Measurements from ENCODE around the gene SLC25A36.

The SLC25A36 gene

DNA sequence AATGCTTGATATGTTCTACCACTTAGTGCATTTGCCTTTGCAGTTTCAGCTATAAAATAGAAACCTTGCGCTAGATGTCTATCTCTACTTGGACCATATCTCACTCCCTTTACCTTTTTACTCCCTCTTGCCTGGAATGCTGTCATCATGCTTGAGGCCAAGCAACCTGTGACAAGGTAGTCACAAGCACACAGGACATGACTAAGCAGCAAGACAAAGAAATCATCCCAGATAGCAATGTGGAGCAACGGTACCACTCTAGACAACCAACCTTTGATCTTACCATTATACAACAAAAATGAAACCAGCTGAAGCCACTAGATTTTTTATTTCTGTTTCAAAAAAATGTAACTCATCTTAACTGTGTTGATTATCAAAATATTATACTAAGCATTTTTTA, 59.0 kb downstream of the SLC25A36 start:
- no peaks in the 10 kb centered on the region for H3K79me2 ChIP-seq (ENCODE audit: control insufficient read depth, low read length)
- no peaks in the 10 kb centered on the region for H3K36me3 ChIP-seq (ENCODE audit: control insufficient read depth, low read length)
- no peak overlapping the region for H3K4me2 ChIP-seq (ENCODE audit: low read length)
- H4K20me1 ChIP-seq (ENCODE audit: control insufficient read depth, insufficient read depth, low read depth, low read length), result no peaks in the 10 kb centered on the region
- H3K9me3 ChIP-seq (ENCODE audit: control insufficient read depth, insufficient read depth, low read length), result no peaks in the 10 kb centered on the region
- H3K4me1 ChIP-seq (ENCODE audit: control insufficient read depth, low read length), result no peaks in the 10 kb centered on the region
- no peak overlapping the region for H3K27ac ChIP-seq (ENCODE audit: low read depth, low read length)
- no peaks in the 10 kb centered on the region for H3F3A ChIP-seq (ENCODE audit: control insufficient read depth, insufficient read depth)
- TF ChIP-seq, protein P1, sequence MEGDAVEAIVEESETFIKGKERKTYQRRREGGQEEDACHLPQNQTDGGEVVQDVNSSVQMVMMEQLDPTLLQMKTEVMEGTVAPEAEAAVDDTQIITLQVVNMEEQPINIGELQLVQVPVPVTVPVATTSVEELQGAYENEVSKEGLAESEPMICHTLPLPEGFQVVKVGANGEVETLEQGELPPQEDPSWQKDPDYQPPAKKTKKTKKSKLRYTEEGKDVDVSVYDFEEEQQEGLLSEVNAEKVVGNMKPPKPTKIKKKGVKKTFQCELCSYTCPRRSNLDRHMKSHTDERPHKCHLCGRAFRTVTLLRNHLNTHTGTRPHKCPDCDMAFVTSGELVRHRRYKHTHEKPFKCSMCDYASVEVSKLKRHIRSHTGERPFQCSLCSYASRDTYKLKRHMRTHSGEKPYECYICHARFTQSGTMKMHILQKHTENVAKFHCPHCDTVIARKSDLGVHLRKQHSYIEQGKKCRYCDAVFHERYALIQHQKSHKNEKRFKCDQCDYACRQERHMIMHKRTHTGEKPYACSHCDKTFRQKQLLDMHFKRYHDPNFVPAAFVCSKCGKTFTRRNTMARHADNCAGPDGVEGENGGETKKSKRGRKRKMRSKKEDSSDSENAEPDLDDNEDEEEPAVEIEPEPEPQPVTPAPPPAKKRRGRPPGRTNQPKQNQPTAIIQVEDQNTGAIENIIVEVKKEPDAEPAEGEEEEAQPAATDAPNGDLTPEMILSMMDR (IDR thresholded peaks at IDR 0.05; ENCODE audit: low read depth, low read length, poor library complexity, severe bottlenecking), result no peak
- no peak for TF ChIP-seq EZH2phosphoT487 (IDR thresholded peaks at IDR 0.05; ENCODE audit: borderline replicate concordance, low read length)
- H3K4me3 ChIP-seq (ENCODE audit: low read length), result no peak overlapping the region
- no peaks in the 10 kb centered on the region for H3K9me2 ChIP-seq (replicated peaks; ENCODE audit: control insufficient read depth, low read length)
- 0 out of 2 replicates have a peak, but pooled peaks cover 4% of the 10 kb centered on the region for H3K27me3 ChIP-seq (ENCODE audit: control insufficient read depth, low read length)

DNA sequence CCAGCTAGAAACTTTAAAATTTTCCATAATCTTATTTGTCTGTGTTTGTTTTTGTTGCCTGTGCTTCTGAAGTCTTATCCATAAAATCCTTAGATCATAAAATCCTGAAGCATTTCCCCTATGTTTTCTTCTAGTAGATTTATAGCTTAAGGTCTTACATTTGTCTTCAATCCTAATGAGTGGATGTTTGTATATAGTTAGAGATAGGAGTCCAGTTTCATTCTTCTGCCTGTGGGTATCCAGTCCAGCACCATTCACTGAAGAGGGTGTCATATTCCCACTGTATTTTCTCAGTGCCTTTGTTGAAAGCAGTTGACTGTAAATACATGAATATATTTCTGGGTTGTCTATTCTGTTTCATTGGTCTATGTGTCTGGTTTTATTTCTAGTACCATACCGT, 64.7 kb downstream of the SLC25A36 start:
- Histone ChIP-seq H3F3A (ENCODE audit: control insufficient read depth, insufficient read depth) (no peaks in the 10 kb centered on the region), H3K9me3 (ENCODE audit: control insufficient read depth, insufficient read depth, low read length) (no peaks in the 10 kb centered on the region), H3K27me3 (ENCODE audit: control insufficient read depth, low read length) (peaks cover 14% of the 10 kb centered on the region), H3K79me2 (ENCODE audit: control insufficient read depth, low read length) (no peaks in the 10 kb centered on the region), H4K20me1 (ENCODE audit: control insufficient read depth, insufficient read depth, low read depth, low read length) (no peaks in the 10 kb centered on the region), H3K4me2 (ENCODE audit: low read length) (no peak overlapping the region), H3K9me2 (replicated peaks; ENCODE audit: control insufficient read depth, low read length) (no peaks in the 10 kb centered on the region), H3K27ac (ENCODE audit: low read depth, low read length) (no peak overlapping the region), H3K4me3 (ENCODE audit: low read length) (no peak overlapping the region), H3K4me1 (ENCODE audit: control insufficient read depth, low read length) (no peaks in the 10 kb centered on the region), H3K36me3 (ENCODE audit: control insufficient read depth, low read length) (no peaks in the 10 kb centered on the region)
- no peak for TF ChIP-seq EZH2phosphoT487 (IDR thresholded peaks at IDR 0.05; ENCODE audit: borderline replicate concordance, low read length)
- TF ChIP-seq, protein P1 (IDR thresholded peaks at IDR 0.05; ENCODE audit: low read depth, low read length, poor library complexity, severe bottlenecking), result no peak

DNA sequence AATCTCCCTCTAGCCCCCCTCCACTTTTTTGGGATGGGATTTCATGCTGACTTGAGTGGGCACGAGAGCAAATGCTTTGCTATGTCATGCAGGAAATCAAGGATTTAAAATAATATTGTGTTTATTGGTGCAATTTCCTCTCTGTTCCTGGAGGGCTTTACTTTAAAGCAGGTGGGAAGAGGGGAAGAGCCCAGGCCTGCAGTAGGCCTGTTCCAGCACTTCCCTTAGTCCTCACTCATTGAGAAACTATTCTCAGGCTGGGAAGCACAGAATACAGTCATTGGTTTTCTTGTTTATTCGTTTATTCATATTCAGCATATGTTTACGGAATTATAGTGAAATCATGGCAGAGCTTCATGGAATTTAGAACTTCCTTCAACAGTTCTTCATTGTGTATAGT, 67.9 kb downstream of the SLC25A36 start:
- peaks cover 11% of the 10 kb centered on the region for H3K27me3 ChIP-seq (ENCODE audit: control insufficient read depth, low read length)
- no peaks in the 10 kb centered on the region for H3K36me3 ChIP-seq (ENCODE audit: control insufficient read depth, low read length)
- H3K4me3 ChIP-seq (ENCODE audit: low read length), result no peak overlapping the region
- no peaks in the 10 kb centered on the region for H3K79me2 ChIP-seq (ENCODE audit: control insufficient read depth, low read length)
- no peak for TF ChIP-seq EZH2phosphoT487 (IDR thresholded peaks at IDR 0.05; ENCODE audit: borderline replicate concordance, low read length)
- TF ChIP-seq, protein P1 (IDR thresholded peaks at IDR 0.05; ENCODE audit: low read depth, low read length, poor library complexity, severe bottlenecking), result no peak
- no peaks in the 10 kb centered on the region for H3K9me2 ChIP-seq (replicated peaks; ENCODE audit: control insufficient read depth, low read length)
- H3K9me3 ChIP-seq (ENCODE audit: control insufficient read depth, insufficient read depth, low read length), result no peaks in the 10 kb centered on the region
- H3K4me2 ChIP-seq (ENCODE audit: low read length), result no peak overlapping the region
- no peak overlapping the region for H3K27ac ChIP-seq (ENCODE audit: low read depth, low read length)
- H4K20me1 ChIP-seq (ENCODE audit: control insufficient read depth, insufficient read depth, low read depth, low read length), result no peaks in the 10 kb centered on the region
- H3K4me1 ChIP-seq (ENCODE audit: control insufficient read depth, low read length), result no peaks in the 10 kb centered on the region
- H3F3A ChIP-seq (ENCODE audit: control insufficient read depth, insufficient read depth), result no peaks in the 10 kb centered on the region

Measured in DOHH2 (cell line).